ENCODE results near the gene P2RX4. TPM values are rescaled to one million over a fixed set of nuclear protein-coding genes. Genes with fewer than 3 reads are reported as not detected.
"Not testable (repeated sequence)": the region's sequence is repeated elsewhere in the genome, so short reads cannot be mapped to it uniquely, and the experiment has no call there.

P2RX4 gene
- polyA plus RNA-seq, 1 experiment: 18.9 TPM

DNA sequence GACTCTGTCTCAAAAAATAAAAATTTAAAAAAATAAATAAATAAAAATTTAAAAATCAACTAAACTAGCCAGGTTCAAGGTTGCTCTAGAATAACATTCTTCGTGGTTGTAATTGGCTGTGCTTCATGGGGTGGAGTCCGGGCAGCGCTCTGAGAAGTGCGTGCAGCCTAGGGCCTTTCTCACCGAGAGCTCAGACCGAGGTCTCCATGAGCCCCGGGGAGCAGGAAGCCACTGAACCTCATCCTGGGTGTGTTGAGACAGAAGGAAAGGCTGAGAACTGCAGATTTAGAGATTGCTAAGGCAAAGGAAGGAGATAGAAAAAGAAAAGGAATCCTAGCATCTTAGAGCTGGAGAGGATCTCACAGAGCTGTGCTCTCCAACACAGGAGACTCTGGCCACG is 14.7 kb downstream of the P2RX4 start:
- TF ChIP-seq, protein P1, sequence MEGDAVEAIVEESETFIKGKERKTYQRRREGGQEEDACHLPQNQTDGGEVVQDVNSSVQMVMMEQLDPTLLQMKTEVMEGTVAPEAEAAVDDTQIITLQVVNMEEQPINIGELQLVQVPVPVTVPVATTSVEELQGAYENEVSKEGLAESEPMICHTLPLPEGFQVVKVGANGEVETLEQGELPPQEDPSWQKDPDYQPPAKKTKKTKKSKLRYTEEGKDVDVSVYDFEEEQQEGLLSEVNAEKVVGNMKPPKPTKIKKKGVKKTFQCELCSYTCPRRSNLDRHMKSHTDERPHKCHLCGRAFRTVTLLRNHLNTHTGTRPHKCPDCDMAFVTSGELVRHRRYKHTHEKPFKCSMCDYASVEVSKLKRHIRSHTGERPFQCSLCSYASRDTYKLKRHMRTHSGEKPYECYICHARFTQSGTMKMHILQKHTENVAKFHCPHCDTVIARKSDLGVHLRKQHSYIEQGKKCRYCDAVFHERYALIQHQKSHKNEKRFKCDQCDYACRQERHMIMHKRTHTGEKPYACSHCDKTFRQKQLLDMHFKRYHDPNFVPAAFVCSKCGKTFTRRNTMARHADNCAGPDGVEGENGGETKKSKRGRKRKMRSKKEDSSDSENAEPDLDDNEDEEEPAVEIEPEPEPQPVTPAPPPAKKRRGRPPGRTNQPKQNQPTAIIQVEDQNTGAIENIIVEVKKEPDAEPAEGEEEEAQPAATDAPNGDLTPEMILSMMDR (IDR thresholded peaks at IDR 0.05; ENCODE audit: low read depth, low read length): no peak
- Histone ChIP-seq H3K27ac (ENCODE audit: low read depth, low read length) (no peak overlapping the region), H3K27me3 (ENCODE audit: control insufficient read depth, insufficient read depth, low read length) (no peaks in the 10 kb centered on the region), H3K9me3 (ENCODE audit: control insufficient read depth, insufficient read depth, low read length) (no peaks in the 10 kb centered on the region; the same call in 1 of the 2 replicates), H3K4me3 (ENCODE audit: low read depth, low read length) (no peak overlapping the region)
- ChIA-PET POLR2A (interaction anchor here (0.5 kb wide), 1 partner anchor 233 kb away, joined by 3 read pairs; no protein-coding TSS in a partner anchor), CTCF (interaction anchor here (0.7 kb wide), 1 partner anchor 163 kb away, joined by 7 read pairs; no protein-coding TSS in a partner anchor)
- DNase-seq (ENCODE audit: low read depth, low spot score): no peak

DNA sequence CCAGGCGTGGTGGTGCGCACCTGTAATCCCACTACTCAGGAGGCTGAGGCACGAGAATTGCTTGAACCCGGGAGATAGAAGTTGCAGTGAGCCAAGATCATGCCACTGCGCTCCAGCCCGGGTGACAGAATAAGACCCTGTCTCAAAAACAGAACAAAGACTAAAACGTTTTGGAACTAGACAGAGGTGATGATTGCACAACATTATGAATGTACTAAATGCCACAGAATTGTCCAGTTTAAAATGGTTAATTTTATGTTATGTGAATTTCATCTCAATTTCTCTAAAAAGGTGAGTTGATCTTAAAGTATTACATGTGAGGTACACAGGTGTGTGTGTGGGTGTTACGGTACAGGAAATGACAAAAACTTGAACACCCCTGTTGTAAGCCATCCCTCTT is 16.5 kb downstream of the P2RX4 start:
- Histone ChIP-seq H3K27ac (ENCODE audit: low read depth, low read length) (no peak overlapping the region), H3K27me3 (ENCODE audit: control insufficient read depth, insufficient read depth, low read length) (no peaks in the 10 kb centered on the region), H3K9me3 (ENCODE audit: control insufficient read depth, insufficient read depth, low read length) (no peaks in the 10 kb centered on the region; the same call in 1 of the 2 replicates), H3K4me3 (ENCODE audit: low read depth, low read length) (no peak overlapping the region)
- DNase-seq (ENCODE audit: low read depth, low spot score): no peak
- CTCF ChIA-PET: no interaction called here
- TF ChIP-seq, protein P1 (IDR thresholded peaks at IDR 0.05; ENCODE audit: low read depth, low read length): no peak
- POLR2A ChIA-PET: no interaction called here

DNA sequence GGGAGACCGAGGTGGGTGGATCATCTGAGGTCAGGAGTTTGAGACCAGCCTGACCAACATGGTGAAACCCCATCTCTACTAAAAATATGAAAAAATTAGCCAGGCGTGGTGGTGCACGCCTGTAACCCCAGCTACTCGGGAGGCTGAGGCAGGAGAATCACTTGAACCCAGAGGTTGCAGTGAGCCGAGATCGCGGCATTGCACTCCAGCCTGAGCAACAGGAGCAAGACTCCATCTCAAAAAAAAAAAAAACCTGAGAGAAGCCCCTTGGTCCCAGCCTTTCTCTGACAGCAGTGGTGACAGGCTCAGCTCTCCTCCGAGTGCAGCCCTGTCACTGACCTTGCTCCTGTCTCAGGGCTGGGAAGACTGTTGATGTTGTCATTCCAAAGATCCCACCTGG is 16.9 kb downstream of the P2RX4 start:
- CTCF ChIA-PET; H3K4me3 ChIP-seq (ENCODE audit: low read depth, low read length); H3K9me3 ChIP-seq (ENCODE audit: control insufficient read depth, insufficient read depth, low read length); H3K27ac ChIP-seq (ENCODE audit: low read depth, low read length); H3K27me3 ChIP-seq (ENCODE audit: control insufficient read depth, insufficient read depth, low read length); DNase-seq (ENCODE audit: low read depth, low spot score); POLR2A ChIA-PET: not testable (repeated sequence)

DNA sequence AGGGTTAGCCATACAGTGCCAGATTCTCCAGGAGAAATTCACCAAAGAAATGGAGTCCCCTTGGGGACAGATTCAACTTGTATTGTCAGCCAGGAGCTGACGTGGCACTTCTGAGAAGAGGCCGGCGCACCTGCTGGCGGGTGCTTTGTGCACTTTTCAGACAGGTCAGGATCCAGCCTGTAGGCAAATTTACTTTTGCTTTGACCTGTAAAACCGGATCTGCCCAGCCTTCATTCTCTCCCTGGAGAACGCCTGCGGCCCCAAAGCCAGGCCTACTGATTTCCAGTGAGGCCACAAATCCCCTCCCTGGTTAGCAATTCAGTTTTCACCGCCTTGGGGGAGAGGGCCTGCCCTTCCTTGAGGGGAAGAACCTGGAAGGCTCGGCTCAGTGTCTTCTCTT is 17.4 kb downstream of the P2RX4 start:
- TF ChIP-seq, protein P1 (IDR thresholded peaks at IDR 0.05; ENCODE audit: low read depth, low read length): no peak
- ChIA-PET POLR2A (no interaction called here), CTCF (interaction anchor here (0.6 kb wide), 1 partner anchor 212 kb away, joined by 3 read pairs; no protein-coding TSS in a partner anchor)
- Histone ChIP-seq H3K4me3 (ENCODE audit: low read depth, low read length) (no peak overlapping the region), H3K9me3 (ENCODE audit: control insufficient read depth, insufficient read depth, low read length) (no peaks in the 10 kb centered on the region; the same call in 1 of the 2 replicates), H3K27ac (ENCODE audit: low read depth, low read length) (no peak overlapping the region), H3K27me3 (ENCODE audit: control insufficient read depth, insufficient read depth, low read length) (no peaks in the 10 kb centered on the region)
- no peak for DNase-seq (ENCODE audit: low read depth, low spot score)

DNA sequence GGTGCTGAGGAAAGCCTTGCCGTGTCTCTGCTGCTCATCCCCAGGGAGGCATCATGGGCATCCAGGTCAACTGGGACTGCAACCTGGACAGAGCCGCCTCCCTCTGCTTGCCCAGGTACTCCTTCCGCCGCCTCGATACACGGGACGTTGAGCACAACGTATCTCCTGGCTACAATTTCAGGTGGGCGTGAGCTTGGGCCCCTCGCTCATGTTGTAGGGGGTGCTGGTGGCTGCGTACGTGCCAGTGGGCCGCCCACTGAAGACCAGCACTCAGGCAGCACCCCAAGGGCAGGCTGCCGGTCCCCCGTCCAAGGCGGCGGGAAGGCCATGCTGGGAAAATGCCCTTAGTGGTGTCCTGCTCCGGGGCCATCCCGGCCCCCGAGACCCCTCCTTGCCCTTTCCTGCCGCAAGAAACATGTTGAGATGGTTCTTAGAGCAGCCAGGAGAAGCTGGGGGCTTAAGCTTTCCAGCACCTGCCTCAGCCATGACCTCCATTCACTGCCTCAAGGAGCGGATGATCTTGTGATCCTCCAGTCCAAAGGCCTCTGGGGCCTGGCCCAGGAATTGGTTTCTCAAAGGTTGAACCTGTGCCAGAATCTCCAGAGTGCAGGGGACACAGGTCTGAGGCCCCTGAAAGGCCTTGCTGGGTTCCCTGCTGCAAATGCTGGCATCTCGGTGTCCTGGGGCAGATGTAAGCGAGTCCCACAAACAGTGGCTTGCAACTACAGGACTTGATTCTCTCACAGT is 19.2 kb downstream of the P2RX4 start:
- TF ChIP-seq, protein P1 (IDR thresholded peaks at IDR 0.05; ENCODE audit: low read depth, low read length): no peak
- ChIA-PET CTCF (interaction anchor here (0.6 to 2.8 kb wide), 5 partner anchors 10 to 170 kb away, joined by 3 to 27 read pairs (median 13); no protein-coding TSS in a partner anchor), POLR2A (no interaction called here)
- DNase-seq (ENCODE audit: low read depth, low spot score): no peak
- no peaks in the 10 kb centered on the region for H3K27me3 ChIP-seq (ENCODE audit: control insufficient read depth, insufficient read depth, low read length)
- H3K27ac ChIP-seq (ENCODE audit: low read depth, low read length): no peak overlapping the region
- no peak overlapping the region for H3K4me3 ChIP-seq (ENCODE audit: low read depth, low read length)
- H3K9me3 ChIP-seq (ENCODE audit: control insufficient read depth, insufficient read depth, low read length): no peaks in the 10 kb centered on the region; the same call in 1 of the 2 replicates
